Muscle layer of colon (tissue), 2 donors: Measurements from ENCODE around the gene PLAU.
"Not testable (repeated sequence)": the region's sequence is repeated elsewhere in the genome, so short reads cannot be mapped to it uniquely, and the experiment has no call there.

ENCODE experiments used
- H3K27ac ChIP-seq: one replicate; pipeline ENCODE4 v1.7.0; 2013; ENCODE audit warnings: low read depth, mild to moderate bottlenecking, low read length, moderate library complexity
- H3K27me3 ChIP-seq, 2 donors: one replicate each; pipeline ENCODE4 v1.7.0; 2013; ENCODE audit warnings: low read length in 2 of 2, mild to moderate bottlenecking in 2 of 2; ENCODE audit not compliant: insufficient read depth in 2 of 2, control insufficient read depth in 1 of 2
- H3K36me3 ChIP-seq: one replicate; pipeline ENCODE4 v1.7.0; 2013; ENCODE audit warnings: mild to moderate bottlenecking, low read length; ENCODE audit not compliant: insufficient read depth
- H3K4me1 ChIP-seq: one replicate; pipeline ENCODE4 v1.7.0; 2013; ENCODE audit warnings: mild to moderate bottlenecking, low read length; ENCODE audit not compliant: insufficient read depth
- H3K4me3 ChIP-seq, 2 donors: one replicate each; pipeline ENCODE4 v1.7.0; 2013; ENCODE audit warnings: low read length in 2 of 2, low read depth in 1 of 2, mild to moderate bottlenecking in 1 of 2, moderate library complexity in 1 of 2
- H3K9ac ChIP-seq: one replicate; pipeline ENCODE4 v1.7.0; 2013; ENCODE audit warnings: low read length
- H3K9me3 ChIP-seq: one replicate; pipeline ENCODE4 v1.7.0; 2013; ENCODE audit warnings: mild to moderate bottlenecking, low read length
- donor health status: abdominal sarcoma.
- donor health status: Adenocarcinoma of cecum.

The PLAU gene

DNA sequence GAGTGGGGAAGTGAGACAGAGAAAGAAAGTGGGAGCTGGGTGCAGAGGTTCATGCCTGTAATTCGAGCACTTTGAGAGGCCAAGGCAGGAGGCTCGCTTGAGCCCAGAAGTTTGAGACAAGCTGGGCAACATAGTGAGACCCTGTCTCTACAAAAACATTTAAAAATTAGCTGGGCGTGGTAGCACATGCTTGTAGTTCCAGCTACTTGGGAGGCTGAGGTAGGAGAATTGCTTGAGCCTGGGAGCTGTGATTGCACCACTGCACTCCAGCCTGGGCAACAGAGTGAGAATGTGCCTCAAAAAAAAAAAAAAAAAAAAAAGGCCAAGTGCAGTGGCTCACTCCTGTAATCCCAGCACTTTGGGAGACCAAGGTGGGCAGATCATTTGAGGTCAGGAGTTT, 20.1 kb upstream of the PLAU start:
- not testable (repeated sequence) for H3K27ac ChIP-seq, H3K9me3 ChIP-seq, H3K4me3 ChIP-seq, H3K9ac ChIP-seq, H3K27me3 ChIP-seq, H3K36me3 ChIP-seq
- peaks cover 34% of the 10 kb centered on the region for H3K4me1 ChIP-seq

DNA sequence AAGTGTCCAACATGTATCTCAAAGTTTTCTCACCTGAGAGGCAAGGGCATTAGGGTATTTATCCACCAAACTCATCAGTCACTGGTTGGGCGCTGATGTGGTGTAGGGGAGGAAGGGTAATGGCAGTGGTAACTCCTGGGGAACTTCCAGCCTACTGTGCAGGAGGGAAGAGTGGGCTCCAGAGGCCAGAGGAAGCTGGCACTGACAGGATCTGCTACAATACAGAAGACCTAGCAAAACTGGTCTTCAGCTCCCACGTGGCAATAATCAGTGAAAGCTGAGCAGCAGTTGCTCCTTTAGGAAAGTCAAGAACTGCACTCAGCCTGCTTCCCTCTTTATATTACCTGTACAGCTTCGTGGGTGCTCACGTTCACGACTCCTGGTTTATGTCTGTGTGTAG, 19.4 kb upstream of the PLAU start:
- Histone ChIP-seq H3K4me3 (no peak overlapping the region), H3K9ac (no peak overlapping the region), H3K4me1 (peaks cover 27% of the 10 kb centered on the region), H3K9me3 (no peaks in the 10 kb centered on the region), H3K27ac (no peak overlapping the region), H3K36me3 (no peaks in the 10 kb centered on the region), H3K27me3 (no peaks in the 10 kb centered on the region)

DNA sequence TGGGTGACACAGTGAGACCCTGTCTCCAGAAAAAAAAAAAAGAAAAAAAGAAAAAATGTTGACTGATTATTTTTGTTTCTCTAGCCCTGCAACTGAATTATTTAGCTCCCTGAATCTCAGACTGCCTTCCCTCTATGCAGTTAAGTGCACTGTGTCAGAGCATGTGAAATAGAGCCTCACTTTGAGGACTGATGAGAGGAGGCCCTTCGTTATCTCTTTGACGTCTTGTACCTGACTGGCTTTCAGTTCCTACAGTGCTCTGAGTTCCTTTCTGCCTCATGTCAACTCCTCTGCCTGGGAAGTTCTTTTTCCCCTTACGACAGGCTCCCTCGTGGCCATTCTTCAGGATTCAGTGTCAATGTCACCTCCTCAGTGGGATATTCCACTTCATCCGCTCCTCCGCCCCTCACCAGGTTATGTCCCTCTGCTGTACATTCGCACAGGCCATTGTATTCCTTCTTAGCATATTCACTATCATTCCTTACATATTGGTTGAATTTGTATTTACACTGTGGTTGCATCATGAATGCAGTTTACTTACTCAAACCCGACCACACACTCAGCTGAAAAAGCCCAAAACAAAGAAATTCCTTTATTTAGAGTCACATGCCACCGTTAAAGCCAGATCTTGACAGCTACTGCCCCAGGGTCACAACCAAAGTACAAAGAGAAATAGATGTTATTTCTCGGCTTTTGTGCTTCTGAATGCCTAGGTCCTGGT, 18.5 kb upstream of the PLAU start:
- H3K4me1 ChIP-seq: peaks cover 17% of the 10 kb centered on the region
- H3K9ac ChIP-seq: no peak overlapping the region
- no peak overlapping the region for H3K27ac ChIP-seq
- H3K4me3 ChIP-seq: no peak overlapping the region
- H3K9me3 ChIP-seq: no peaks in the 10 kb centered on the region
- H3K27me3 ChIP-seq: no peaks in the 10 kb centered on the region
- no peaks in the 10 kb centered on the region for H3K36me3 ChIP-seq

DNA sequence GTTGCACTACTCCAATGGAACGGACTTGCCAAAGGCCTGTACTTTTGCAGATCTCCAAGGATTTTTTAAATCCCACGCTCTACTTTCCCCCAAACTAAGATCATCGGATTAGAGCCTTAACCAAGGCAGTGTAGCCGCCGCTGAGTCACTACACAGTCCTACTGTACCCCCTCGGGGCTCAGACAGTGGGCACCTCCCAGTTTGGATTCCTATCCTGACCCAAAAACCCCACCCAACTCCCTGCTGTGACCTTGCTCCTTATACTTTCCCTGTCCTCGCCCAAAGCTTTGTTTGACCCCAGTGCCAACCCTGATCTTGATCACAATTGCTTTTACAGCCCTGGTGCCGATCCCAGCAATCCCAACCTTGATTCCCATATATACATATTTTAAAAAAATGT, 17.5 kb upstream of the PLAU start:
- H3K9me3 ChIP-seq: no peaks in the 10 kb centered on the region
- H3K27ac ChIP-seq: no peak overlapping the region
- no peaks in the 10 kb centered on the region for H3K36me3 ChIP-seq
- H3K4me3 ChIP-seq: no peak overlapping the region
- peaks cover 8% of the 10 kb centered on the region for H3K4me1 ChIP-seq
- no peak overlapping the region for H3K9ac ChIP-seq
- no peaks in the 10 kb centered on the region for H3K27me3 ChIP-seq

DNA sequence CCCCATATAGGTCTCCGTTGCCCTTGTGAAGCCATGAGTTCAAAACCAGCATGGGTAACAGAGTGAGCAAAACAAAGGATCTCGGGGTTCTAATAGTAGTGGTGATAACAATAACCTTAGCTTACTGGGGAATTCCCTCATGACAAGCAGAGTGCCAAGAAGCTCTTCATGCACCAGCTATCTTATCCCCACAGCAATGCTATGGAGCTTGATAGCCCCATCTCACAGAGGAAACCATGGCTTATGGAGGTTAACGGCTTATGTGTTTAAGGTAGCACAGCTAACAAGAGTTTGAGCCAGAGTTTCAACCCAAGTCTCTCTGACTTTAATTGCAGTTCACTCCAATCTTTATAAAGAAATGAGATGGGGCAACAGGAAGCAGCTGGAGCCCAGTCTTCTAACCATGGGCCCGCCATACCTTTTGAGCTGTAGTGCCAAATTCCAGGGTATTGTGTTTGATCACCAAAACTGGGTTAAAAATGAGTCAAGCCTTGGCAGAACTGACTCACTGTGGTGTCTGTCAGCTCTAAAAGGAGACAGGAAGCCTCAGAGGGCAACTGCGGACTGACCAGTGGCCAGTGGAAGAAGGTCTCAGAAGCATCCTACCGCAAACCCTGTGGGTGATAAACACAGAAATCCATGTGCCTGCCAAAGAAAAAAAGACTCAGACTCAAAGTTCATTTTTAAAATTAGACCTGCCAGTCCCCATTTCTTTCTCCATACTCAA, 16.5 kb upstream of the PLAU start:
- Histone ChIP-seq H3K9ac (no peak overlapping the region), H3K4me3 (no peak overlapping the region), H3K27ac (no peak overlapping the region), H3K4me1 (no peaks in the 10 kb centered on the region), H3K27me3 (no peaks in the 10 kb centered on the region), H3K9me3 (no peaks in the 10 kb centered on the region), H3K36me3 (no peaks in the 10 kb centered on the region)

DNA sequence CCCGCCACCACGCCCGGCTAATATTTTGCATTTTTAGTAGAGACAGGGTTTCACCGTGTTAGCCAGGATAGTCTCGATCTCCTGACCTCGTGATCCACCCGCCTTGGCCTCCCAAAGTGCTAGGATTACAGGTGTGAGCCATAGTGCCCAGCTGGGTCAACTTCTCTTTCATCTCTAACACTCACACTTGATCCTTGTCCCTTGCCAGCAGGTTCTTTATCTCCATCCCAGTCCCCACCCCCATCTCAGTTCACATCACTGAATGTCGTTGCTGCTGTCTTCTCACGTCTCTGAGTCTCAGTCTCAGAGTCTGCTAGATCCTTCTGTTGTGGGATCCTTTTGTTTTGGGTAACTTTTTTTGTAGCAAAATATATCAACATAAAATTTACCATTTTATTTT, 15.6 kb upstream of the PLAU start:
- H3K4me3 ChIP-seq, H3K36me3 ChIP-seq, H3K9me3 ChIP-seq, H3K27ac ChIP-seq, H3K4me1 ChIP-seq, H3K27me3 ChIP-seq, H3K9ac ChIP-seq: not testable (repeated sequence)

DNA sequence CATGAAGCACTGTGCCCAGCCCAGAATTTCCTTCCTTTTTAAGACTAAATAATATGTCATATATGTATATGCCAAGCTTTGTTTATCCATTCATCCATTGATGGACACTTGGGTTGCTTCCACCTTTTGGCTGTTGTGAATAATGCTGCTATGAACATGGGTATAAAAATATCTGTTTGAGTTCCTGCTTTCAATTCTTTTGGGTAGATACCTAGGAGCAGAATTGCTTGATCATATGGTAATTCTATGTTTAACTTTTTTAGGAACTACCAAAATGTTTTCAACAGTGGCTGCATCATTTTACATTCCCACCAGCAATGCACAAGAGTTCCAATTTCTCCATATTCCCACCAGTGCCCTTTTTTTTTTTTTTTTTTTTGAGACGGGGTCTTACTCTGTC, 13.2 kb upstream of the PLAU start:
- Histone ChIP-seq H3K4me1 (no peaks in the 10 kb centered on the region), H3K27ac (no peak overlapping the region), H3K27me3 (no peaks in the 10 kb centered on the region), H3K9me3 (no peaks in the 10 kb centered on the region), H3K9ac (no peak overlapping the region), H3K4me3 (no peak overlapping the region), H3K36me3 (no peaks in the 10 kb centered on the region)

DNA sequence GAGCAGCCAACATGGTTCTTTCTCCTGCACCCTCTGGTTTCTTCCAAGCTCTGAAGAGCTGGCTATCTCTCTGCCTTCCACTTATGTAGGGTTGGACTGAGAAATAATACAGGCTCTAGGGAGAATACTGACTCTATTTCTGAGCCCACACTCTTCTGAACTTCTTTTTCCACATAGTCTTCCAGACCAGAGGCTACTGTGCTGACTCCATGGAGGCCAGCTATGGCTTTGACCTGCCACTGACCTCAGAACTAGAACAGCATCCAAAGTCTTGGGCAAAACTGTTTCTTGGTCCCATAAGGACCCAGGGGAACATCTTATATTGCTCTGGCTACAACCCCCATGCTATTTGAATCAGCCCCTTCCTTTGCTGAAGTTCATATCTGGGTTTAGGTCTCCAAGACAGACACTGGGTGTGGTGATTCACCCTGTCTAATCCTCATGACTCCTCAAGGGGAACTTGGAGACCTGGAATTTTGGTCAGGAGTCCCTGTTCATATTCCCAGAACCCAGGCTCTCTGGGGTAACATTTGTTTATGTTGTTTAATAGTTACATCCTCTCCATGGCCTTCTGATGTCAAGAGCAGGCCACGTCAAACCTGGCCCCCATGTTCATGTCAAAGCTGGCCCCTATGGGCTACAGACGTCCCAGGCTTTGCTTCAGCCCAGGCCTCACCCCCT, 12.1 kb upstream of the PLAU start:
- no peaks in the 10 kb centered on the region for H3K36me3 ChIP-seq

DNA sequence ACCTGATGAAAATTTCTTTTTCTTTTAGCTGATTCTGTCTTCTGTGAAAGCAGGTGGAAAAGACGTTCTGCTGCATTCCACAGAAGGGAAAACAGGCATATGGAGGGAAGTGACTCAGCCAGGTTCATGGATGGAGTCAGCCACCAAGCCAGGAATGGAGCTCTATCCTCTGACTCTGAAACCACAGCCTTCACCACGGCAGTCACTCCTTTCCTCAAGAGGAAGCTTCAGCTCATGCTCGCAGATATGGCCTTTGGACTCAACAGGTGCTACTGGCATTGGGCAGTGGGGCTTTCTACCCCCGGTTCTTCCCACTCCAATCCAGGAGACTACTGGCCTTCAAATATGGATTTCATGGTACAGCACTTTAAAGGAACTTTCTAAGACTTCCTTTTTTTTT, 11.5 kb upstream of the PLAU start:
- Histone ChIP-seq H3K27ac (no peak overlapping the region), H3K9me3 (no peaks in the 10 kb centered on the region), H3K27me3 (no peaks in the 10 kb centered on the region), H3K4me1 (no peaks in the 10 kb centered on the region), H3K9ac (no peak overlapping the region), H3K36me3 (no peaks in the 10 kb centered on the region), H3K4me3 (no peak overlapping the region)

More for the DNA sequence above, 12.1 kb upstream of the PLAU start:
- no peak overlapping the region for H3K4me3 ChIP-seq
- H3K9me3 ChIP-seq: no peaks in the 10 kb centered on the region
- no peak overlapping the region for H3K27ac ChIP-seq
- no peaks in the 10 kb centered on the region for H3K4me1 ChIP-seq
- no peaks in the 10 kb centered on the region for H3K27me3 ChIP-seq
- H3K9ac ChIP-seq: no peak overlapping the region

DNA sequence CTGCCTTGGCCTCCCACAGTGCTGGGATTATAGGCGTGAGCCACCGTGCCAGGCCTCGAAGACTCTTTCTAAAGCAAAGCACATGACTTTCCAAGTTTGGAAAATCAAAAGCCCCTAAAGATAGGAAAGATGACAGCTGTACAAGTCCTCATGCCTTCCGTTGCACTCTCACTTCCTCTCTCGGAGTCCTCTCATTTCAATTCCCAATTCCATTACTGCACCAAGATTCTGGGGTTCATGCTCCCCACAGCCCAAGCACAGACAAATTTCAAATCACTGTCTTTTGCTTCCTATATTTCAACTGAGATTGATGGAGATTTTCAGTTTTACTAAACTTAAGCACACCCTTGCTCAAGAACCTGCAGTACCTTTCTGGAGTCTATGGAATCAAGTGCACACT, 10.9 kb upstream of the PLAU start:
- Histone ChIP-seq H3K27ac (no peak overlapping the region), H3K9me3 (no peaks in the 10 kb centered on the region), H3K4me1 (no peaks in the 10 kb centered on the region), H3K36me3 (no peaks in the 10 kb centered on the region), H3K9ac (no peak overlapping the region), H3K27me3 (no peaks in the 10 kb centered on the region), H3K4me3 (no peak overlapping the region)

DNA sequence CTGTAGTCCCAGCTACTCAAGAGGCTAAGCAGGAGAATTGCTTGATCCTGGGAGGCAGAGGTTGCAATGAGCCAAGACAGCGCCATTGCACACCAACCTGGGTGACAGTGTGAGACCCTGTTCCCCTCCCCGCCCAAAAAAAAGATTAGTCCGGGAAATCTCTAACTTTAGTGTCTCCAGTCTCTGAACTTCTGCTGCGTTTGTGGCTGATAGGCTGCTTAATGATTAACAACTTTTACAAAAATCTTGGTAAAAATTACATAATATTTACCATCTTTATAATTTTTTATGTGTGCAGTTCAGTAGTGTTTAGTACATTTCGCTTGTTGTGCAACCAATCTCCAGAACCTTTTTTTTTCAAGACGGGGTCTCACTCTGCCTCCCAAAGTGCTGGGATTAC, 9.7 kb upstream of the PLAU start:
- Histone ChIP-seq H3K4me3 (no peak overlapping the region), H3K9ac (no peak overlapping the region), H3K36me3 (no peaks in the 10 kb centered on the region), H3K4me1 (peaks cover 6% of the 10 kb centered on the region), H3K9me3 (no peaks in the 10 kb centered on the region), H3K27ac (no peak overlapping the region), H3K27me3 (no peaks in the 10 kb centered on the region)
